Measurements from ENCODE around the gene CNR2.

GRCh38 chr1:23872421-23872820 lies 40.7 kb downstream of the CNR2 start:
- TF ChIP-seq CTCF (conservative IDR thresholded peaks at IDR 0.05; ENCODE audit: low read depth, low read length) = no peak
- TF ChIP-seq EZH2 (IDR thresholded peaks at IDR 0.05; ENCODE audit: borderline replicate concordance, low read depth, low read length, poor library complexity, severe bottlenecking) = no peak

Data from A673 (cell line).